Measurements from ENCODE around the gene AAGAB.

DNA sequence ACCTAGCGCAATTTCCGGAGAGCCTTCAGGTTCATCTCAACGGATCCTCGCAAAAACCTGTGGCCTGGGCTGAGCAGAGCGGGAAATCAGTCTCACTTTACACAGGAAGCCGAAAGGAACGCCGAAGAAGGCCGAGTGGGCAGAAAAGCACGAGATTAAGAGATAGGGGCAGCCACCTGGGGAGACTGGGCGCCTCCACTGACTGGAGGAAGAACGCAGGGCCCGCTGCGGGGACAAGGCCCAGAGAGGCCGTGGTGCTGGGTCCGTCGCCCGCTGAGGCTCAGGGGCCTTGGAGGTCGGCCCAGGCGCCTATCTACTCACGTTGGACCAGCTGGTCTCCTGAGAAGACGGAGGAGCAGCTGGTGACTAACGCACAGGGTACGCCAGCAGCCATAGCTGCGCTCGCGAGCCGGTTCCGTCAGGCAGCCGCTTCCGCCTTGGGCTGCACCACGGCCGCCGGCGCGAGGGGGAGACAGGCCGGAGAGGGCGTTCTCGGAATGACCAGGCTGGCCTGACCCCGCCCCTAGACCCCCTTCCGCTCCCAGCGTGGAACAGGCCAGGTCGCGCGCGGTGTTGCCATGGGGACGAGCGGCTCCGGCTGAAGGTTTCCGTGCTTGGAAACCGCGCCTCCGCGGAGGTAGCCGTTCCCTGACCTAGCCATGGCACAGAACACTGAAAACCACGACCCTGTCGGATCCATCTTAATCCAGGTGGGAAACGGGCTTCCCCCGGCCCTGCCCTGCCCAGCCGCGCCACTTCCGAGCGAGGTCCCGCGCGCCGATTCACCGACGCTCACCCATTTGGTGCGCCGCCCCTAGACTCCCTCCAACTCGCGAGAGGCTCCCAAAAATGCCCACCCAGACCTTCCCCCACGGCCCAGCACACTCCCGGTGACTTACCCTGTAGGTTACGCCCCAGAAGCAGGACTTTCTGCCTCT lies at the start of gene AAGAB, which contains the start of gene IQCH:
- TF ChIP-seq, protein P1, sequence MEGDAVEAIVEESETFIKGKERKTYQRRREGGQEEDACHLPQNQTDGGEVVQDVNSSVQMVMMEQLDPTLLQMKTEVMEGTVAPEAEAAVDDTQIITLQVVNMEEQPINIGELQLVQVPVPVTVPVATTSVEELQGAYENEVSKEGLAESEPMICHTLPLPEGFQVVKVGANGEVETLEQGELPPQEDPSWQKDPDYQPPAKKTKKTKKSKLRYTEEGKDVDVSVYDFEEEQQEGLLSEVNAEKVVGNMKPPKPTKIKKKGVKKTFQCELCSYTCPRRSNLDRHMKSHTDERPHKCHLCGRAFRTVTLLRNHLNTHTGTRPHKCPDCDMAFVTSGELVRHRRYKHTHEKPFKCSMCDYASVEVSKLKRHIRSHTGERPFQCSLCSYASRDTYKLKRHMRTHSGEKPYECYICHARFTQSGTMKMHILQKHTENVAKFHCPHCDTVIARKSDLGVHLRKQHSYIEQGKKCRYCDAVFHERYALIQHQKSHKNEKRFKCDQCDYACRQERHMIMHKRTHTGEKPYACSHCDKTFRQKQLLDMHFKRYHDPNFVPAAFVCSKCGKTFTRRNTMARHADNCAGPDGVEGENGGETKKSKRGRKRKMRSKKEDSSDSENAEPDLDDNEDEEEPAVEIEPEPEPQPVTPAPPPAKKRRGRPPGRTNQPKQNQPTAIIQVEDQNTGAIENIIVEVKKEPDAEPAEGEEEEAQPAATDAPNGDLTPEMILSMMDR (IDR thresholded peaks at IDR 0.05) = peak in 3 of 5 experiments; percentile 7 to 66 (median 44)
- TF ChIP-seq POLR2A (IDR thresholded peaks at IDR 0.05) (peak in 1 of 2 donors; percentile 39), EP300 (IDR thresholded peaks at IDR 0.05) (peak; percentile 60 to 91)
